ENCODE measurements around the gene PTPRK.

The PTPRK gene

DNA sequence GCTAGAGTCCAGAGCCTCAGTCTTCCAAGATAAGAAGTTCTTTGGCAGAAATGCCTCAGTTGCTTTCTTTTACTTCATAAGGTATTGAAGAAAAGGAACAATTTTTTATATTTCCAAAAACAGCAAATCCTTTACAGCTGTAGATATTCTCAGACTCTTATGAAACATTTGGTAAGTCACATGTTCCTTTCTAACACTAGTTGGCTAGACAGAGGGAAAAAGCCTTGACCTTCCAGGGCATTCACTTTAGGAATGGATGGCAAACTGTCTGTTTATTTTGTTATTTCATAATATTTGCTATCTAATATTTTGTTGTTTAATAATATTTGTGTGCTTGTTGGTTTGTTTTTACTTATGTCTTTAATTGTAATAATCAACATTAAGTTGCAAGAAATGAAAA is 140.8 kb downstream of the PTPRK start:
- no peak for DNase-seq

DNA sequence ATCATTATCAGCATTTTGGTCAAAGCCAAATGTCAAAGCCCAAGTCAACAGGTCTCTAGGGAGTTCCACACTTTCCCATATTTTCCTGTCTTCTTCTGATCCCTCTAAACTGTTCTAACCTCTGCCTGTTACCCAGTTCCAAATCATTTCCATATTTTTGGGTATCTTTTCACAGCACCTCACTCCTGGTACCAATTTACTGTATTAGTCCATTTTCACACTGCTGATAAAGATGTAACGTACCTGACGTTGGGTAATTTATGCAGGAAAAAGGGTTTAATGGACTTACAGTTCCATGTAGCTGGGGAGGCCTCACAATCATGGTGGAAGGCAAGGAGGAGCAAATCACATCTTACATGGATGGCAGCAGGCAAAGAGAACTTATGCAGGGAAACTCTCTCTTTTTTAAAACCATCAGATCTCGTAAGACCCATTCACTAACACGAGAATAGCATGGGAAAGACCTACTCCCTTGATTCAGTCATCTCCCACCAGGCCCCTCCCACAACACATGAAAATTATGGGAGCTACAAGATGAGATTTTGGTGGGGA is 143.4 kb downstream of the PTPRK start:
- no peak for DNase-seq

GRCh38 chr6:128371136-128371535 is 149.3 kb downstream of the PTPRK start:
- no peak for DNase-seq

- DNase-seq: no peak
These were observed 150.3 kb downstream of the PTPRK start for GRCh38 chr6:128370072-128370471.

- DNase-seq: no peak
These were observed 152.0 kb downstream of the PTPRK start for GRCh38 chr6:128368213-128368944.

GRCh38 chr6:128367437-128367836 is 153.0 kb downstream of the PTPRK start:
- DNase-seq: no peak

DNA sequence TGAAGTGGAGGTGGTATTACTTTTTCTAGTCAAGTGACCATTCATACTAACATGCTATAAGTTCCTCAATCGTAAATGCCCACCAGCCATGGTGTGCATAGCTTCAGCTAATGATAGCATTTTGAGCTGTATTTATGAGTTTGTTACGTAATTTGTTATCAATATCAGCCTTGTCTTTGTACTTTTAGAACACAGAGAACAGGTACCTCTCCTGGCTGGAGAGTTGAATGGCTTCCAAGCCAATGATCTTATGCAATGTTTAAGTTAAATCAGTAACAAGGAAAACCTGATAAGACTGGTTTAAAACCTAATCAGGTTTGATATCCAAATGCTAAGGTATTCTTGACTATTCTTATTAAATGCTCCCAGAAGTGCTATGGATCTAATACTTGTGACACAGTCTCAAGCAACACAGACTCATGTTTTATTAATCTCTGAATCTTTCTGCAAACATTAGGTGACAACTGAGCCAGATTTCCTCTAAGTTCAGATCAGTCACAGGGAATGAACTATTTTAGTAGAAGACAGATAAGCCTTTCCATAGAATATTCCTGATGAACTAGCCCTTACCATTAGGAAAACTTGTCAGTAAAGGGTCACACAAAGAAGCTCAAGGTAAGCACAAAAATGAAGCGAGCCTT is 154.8 kb downstream of the PTPRK start:
- no peak for DNase-seq

- no peak for DNase-seq
These were observed 155.5 kb downstream of the PTPRK start for GRCh38 chr6:128364766-128365519.

- no peak for DNase-seq
These were observed 157.2 kb downstream of the PTPRK start for GRCh38 chr6:128363020-128363813.

DNA sequence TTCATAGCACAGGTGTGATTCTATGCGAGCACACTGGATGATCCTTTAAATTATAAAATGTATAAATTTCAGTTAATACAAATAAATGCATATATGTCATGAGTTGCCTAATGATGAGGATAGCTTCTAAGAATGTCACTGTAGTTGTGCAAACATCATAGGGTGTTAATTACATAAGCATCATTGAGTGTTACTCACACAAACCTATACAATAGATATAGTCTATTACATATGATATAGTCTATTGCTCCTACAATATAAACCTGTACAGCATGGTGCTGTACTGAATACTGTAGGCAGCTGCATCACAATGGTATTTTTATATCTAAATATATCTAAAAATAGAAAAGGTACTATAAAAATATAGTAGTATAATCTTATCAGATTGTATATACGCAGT is 159.0 kb downstream of the PTPRK start:
- DNase-seq: no peak

GRCh38 chr6:128358244-128358776 is 162.1 kb downstream of the PTPRK start:
- no peak for DNase-seq

DNA sequence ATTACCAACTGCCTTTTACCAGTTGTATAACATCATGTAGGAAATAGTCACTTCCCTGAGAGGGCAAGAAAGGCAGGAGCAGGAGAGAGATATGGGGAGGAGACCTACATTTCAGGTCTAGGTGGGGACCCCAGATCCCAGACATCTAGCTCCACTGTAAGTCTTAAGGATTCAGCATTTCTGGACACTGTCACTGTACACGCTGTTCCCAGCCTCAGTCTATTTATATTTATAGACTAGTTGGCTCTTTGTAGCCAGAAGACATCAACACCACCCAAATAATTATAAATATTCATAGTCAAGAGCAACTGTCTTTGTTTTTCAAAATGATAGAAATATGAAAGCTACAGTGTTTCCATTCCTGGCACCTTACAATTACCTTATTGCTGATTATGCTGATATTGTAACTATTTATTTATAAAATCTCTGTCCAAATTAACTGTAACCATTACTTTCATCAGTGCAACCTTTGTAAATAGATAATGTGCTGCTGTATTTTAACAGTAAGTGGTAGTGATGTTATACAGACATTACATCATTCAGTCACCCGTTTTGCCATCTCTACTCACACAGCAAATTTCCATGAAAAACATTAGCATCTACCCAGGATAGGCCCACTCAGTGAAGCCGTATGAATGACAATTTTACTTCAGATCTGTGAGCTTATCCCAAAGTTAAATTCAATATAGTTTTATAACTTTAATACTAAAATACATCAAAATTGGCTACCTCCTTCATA is 162.8 kb downstream of the PTPRK start:
- DNase-seq: no peak

DNA sequence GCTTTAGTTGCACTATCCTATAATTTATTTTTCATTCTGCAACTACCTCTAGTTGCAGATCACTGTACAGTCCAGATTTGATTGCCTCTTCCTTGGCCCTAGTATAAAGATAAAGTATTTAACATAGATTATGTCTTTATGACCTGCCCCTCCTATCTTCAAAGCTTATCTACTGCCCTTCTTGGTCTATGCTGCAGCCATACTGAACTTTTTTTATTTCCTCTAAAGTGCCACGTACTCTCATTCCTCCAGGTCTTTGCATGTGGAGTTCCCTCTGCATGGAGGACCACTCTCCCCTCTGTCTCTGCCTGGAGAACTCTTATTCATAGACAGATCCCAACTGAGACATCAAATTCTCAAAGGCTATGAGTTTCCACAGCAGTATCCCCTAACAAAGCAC is 168.0 kb downstream of the PTPRK start:
- no peak for DNase-seq

GRCh38 chr6:128351255-128351514 is 169.2 kb downstream of the PTPRK start:
- no peak for DNase-seq

DNA sequence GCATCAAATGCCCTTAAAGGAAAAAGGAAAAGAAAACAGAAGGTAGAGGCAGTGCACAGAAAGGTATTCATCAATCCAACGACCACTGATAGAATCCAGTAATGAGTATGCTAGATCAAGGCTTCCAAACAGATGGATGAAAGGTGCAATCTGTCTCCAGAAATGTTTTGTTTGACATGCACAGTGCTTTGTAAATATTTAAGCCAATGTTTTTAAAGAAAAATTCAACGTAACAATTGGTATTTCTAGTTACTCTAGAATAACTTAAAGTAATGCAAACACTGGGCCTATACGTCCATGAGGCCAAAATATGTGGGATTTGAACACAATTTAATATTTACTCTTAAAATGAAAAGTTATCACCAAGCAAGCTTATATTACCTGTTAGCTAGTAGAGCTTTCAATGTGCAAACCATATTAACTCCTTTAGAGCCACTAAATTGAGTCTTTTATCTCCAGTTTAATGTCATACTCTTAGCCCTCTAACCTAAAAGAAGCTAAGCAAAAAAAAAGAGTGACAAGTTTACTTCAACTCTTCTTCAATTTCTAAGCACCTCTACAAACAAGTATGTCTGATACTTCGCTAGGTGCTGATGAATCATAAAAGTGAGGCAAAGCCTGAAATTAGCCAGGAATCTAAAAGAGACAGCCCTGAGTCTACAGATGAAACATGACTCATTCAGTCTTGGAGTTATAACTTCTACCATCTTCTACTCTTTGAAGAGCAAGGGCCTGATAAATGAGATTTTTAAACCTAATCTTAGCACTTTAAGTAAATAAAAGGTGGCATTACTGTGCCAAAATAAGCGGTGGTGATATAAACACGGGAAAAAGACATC is 169.8 kb downstream of the PTPRK start:
- no peak for DNase-seq

GRCh38 chr6:128347123-128347522 is 173.3 kb downstream of the PTPRK start:
- DNase-seq: no peak

GRCh38 chr6:128346569-128346968 is 173.8 kb downstream of the PTPRK start:
- no peak for DNase-seq

- no peak for DNase-seq
These were observed 175.1 kb downstream of the PTPRK start for GRCh38 chr6:128345278-128345677.

DNA sequence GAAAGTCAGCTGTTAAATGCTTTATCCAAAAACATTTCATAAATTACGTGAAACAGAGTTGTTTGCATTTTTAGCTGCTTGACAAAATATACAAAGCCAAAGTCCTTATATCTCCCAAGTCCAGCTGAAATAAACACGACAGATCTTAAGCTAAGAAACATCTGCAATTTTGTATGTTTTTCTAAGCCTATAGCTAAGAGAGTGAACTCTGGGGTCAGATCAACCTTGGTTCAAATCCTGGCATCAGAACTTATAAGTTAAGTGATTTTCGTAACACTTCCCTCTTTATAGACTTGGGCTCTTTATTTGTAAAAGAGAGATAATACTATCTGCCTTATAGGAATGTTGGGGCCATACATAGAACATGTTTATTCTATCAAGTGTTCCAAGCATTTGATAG is 176.7 kb downstream of the PTPRK start:
- DNase-seq: no peak

- no peak for DNase-seq
These were observed 180.6 kb downstream of the PTPRK start for GRCh38 chr6:128339635-128340450.
